Globus pallidus (tissue), 1 donor: ENCODE data around the gene PLS1.
A peak's percentile ranks its signal among the peaks of the same experiment; 100 is the strongest.

ENCODE experiments used
- DNase-seq: peaks from one replicate; pipeline ENCODE4 v3.0.0-alpha.2; 2015; ENCODE audit warnings: low spot score

The PLS1 gene

DNA sequence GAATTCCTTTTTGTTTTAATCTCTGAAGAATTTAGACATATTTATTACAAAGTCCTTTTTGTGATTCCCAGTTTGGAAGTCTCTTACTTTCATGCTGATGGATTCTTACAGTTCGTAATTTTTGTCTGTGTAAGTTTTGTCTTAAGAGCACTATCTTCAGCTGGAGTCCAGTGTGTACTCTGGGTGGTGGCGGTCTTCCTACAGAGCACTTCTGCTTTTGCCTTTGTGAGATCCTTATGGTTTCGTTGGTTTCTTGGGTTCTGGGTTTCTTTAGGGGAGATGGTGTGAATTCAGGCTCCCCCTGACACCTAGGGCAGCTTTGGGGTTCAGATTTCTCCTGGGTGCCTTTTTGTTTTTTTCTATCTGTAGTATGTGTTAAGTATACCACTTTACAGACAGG is 45.3 kb downstream of the PLS1 start:
- no peak for DNase-seq

DNA sequence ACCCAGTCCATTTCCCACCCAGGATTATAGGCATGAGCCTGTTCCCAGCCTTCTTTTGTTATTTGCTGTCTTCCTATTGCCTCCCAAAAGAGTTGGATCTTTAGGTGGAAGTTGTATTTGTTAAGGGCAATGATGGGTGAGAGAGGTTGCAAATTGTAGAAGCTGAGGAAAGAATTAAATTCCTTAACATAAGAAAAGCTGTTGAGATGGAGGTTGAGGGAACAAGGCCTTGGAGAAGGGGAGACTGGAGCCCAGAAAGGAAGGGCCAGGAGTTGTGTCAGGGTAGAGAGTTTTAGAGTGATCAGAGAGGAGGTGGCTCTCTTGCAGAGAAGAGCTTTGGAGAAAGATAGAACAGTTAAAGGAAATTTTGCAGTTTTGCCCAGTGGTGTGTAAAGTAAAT is 46.8 kb downstream of the PLS1 start:
- DNase-seq, result no peak

DNA sequence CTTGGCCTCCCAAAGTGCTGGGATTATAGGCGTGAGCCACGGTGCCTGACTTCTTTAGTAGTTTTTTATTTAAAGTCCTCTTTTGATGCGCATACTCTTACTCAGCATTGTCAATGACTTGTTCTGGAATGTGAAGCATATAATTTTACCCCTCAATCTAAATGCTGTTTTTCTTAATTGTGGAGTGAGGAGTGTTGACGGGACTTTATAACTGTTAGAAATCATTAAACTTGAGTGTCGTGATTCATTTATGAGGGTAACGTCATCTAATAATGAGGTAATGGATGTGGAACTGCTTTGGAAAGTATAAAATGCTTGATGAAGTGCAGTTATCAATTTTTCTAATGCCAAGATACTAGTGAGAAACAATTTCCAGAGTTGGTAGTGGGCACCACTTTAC is 48.3 kb downstream of the PLS1 start:
- no peak for DNase-seq

DNA sequence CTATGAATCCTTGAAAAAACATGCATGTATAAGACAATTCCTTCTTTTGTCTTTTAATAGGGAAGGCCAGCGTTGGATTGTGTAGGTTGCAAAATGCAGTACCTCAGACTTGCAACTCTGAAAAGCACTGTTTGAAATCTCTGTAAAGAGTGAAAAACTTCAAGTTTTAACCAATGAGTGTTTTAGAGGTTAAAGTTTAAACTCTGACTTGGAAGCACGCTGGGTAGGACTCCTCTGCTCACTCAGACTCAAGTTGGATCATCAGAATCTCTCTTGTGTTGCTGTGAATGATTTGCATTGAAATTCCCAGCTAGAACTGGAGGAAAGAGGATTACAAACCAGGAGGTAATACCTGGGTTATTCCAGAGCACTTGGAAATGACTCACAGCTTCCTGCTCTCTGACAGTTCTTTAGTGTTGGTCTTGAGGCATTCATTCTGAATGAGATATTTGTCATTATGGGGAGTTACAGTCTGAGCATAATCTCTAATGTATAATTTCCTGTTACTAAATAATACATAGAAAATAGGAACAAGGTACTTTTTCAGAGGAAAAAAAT is 49.1 kb downstream of the PLS1 start:
- no peak for DNase-seq

DNA sequence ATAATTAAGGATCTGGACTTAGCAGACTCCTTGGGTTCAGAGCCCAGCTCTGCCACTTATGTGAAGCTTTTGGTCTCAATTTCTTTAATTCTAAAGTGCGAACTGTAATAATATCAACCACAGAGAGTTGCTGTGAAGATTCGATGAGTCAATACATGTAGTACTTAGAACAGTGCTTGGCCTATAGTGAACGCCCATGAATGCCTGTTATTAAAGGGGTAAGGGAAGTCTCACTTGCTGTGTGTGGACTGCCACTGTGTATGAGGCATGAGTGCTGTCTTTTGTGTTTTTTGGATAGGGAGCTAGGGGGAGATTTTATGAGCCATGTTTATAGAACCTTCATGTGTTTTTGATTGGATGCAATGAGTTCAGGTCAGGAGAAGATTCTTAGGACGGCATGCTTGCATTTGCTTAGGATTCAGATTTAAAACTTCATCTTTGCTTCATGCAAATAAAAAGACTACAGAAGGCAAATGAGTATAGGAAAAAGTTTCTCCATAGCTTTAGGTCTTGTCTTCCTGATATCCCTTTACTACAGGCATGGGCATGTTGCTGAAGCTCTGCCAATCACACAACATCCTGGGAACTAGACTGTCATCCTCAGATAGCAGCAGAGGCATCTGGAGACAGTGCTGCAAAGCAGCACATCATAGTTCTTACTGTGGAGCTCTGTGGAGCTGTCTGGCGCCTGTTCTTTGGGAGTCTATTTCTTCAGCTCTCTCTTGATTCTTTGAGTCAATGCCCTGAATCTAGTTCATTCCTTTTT is 50.0 kb downstream of the PLS1 start:
- no peak for DNase-seq

DNA sequence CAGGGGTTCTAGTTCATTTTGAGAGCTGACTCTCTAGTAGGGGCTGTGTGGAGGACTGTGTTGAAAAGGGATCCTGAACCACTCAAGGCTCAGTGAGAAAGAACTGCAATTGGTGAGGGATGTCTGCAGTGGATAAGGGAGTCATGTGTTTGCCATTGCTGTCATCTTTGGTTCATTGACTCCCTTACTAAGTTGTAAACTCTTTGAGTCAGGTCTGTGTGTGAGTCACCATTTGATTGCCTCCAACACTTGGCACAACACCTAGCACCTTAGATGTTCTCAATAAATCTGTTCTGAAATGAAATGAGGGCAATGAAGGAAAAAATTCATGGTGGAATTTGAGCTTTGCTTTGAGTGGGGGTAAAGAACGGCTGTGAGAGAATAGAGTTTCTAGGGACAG is 51.7 kb downstream of the PLS1 start:
- DNase-seq, result no peak

DNA sequence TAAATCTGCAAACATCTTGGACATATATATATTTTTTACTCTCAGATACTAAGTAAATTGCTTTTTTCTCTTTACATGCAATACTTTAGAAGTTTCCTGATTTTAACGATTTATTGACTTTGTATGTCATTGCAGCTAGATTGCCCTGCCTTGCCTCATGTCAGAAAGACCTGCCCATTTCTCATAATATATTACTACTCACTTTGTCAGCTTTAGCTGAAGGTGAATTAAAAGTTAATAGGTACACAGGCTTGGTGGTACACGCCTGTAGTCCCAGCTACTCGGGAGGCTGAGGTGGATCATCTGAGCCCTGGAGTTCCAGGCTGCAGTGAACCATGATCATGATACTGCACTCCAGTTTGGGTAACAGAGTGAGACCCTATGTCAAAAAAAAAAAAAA is 52.8 kb downstream of the PLS1 start:
- DNase-seq, result no peak

DNA sequence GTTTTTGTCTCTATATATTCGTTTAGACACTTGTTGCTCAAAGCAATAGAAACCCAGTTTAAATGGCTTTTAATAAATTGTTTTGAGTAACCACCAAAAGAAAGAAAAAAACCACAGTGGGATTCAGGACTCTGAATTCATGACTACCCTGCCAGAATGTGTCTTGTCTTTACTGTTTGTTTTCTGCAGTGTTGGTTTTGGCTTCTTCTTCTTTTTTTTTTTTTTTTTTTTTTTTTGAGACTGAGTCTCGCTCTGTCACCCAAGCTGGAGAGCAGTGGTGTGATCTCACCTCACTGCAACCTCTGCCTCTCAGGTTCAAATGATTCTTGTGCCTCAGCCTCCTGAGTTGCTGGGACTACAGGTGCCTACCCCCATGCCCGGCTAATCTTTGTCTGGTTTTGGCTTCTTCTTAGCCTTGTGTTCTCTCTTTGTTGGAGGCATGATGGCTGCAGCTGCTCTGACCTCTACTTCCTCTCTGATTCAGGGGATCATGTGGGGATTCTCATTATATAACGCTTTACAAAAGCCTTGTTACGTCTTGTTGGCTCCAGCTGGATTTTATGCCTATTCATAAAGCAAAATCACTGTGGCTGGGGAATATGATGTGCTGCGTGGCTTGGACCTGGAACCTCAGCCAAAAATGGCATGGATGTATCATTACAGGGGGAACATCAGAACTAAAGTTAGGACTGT is 54.0 kb downstream of the PLS1 start:
- peak; percentile 5 for DNase-seq

DNA sequence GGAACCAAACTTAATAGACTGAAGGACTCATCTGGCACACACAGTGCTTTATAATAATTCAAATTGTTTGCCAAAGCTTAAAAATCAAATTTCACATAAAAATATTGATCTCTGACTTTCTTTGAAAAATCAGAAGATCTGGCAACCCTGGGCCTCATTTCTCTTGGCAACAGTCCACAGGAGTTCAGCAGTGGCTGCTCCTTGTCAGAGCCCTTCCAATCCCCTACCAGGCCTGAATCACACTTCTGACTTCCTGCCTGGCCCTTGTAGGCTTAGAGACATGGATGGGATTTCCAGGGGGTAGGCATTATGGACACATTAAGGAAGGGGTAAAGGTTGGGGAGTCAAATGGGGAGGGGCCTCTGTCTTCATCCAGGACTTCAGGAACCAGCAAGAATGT is 55.5 kb downstream of the PLS1 start:
- no peak for DNase-seq

DNA sequence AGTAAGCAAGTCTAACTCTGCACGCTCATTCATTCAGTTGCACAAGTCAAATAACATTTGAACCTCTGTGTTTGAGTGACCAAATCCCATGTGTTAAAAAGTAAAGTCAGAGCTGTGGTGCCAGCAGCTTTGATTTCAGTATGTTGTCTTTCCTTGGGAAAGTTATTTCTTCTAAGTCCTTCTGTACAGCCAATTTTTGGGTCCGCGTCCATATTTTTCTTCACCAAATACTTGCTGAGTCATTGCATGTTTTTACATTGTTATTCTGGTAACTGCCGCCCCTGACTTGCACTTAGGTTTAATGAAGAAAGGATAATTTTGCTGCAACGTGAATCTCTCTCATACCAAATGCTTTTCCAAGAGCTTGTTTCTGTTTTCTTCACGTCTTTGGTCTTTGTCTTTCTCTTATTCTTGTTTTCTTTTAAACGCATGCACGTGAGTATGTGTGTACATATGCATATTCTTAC is 56.7 kb downstream of the PLS1 start:
- no peak for DNase-seq

DNA sequence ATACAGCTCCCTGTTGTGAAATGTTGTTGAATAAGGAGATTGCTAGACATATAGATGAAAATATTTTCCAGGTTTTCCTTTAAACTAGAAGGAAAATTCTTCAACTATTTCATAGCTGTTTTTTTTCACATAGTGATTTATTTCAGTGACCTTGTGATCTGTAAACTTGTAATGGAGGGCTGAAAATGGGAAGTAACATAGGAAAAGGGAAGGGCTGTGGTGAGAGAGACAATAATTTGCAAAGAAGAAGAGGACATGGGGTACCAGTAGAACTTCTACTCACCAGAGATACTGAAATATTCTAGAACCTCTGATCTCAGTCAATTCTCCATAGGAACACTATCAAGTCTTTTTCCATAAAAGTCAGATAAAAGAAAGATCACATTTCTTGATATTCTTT is 60.4 kb downstream of the PLS1 start:
- peak; percentile 16 for DNase-seq

DNA sequence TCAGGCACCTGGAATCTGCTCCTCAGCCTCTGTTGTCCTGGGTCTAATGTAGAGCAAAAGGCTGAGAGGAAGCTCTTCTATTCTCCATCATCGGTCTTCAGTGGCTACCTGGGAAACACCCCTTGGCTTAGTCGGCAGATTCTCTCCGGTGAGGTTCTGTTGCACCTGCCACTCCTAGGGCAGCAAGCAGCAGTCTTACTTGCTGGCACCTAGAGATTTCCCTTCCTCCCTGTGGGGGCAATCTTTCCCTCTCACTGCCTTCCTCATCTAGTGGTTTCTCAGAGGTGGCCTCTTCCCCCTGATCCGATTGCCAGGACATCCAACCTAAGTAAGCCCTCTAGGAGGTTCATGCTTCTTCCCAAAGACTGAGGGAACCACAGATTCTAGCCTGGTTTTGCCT is 60.8 kb downstream of the PLS1 start:
- no peak for DNase-seq

DNA sequence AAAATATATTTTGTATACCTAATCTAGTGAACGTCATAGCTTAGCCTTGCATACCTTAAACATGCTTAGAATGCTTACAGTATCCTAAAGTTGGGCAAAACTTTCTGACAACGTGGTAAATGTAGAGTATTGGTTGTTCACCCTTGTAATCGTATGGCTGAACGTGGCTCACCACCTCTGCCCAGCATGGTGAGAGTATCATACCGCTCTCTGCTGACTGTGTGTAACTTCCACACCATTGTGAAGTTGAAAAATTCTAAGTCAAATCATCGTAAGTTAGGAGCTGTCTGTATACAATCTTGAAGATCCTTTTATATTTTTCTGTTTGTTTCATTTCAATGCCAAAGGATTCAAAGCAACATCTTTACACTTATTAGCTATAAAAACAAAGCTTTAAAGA is 64.2 kb downstream of the PLS1 start:
- no peak for DNase-seq

DNA sequence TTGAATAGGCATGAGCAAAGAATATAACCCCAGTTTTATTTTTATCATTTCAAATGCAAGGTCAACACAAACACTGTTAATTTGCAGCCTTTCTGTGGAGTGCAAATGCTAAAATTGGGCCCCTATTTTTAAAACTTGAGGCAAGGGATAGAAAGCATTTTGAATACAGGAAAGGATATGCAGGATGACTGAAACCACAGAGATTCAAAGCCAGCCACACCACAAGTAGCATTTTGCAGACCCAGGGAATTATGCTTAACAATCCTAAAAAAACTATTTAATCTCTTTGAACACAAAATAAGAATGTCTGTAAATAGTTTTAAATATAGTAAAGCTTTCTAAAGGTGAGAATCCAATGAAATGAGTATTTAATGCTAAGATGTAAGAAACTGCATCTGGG is 64.7 kb downstream of the PLS1 start:
- DNase-seq, result no peak

DNA sequence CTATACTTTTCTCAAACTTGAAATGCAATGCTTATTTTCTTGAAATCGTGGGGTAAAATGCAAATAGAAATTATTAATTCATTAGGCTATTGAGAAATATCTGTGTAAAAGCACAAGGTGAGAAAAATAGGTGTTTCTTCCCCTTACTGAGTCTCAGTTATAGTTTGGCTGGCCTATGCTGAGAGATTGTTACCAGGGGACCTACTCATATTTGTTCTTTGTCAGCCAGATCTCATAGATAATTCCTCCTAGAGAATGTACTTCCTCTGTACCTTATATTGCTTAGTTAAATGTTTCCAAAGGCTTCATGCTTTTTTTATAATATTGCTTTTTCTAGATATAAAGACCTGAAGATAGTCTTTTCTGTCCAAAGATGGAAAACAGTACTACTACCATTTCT is 67.7 kb downstream of the PLS1 start:
- DNase-seq, result no peak

DNA sequence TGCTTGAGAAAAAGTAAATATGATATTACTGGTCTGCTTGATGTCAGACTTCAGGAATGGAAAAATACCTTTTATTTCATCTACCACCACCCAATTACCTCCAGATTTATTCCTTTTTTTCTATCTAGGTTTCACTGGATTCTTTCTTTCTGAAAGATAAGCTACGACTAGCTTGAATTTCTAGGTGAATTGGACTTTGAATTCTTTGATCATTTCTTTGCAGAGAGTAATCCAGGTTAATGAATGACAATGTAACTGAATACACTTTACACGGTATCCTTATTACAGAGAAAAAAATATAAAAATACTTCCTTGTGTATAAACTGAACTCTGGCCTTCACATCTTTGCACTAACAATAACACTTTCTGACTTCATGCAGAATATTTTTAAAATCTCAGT is 68.1 kb downstream of the PLS1 start:
- no peak for DNase-seq

DNA sequence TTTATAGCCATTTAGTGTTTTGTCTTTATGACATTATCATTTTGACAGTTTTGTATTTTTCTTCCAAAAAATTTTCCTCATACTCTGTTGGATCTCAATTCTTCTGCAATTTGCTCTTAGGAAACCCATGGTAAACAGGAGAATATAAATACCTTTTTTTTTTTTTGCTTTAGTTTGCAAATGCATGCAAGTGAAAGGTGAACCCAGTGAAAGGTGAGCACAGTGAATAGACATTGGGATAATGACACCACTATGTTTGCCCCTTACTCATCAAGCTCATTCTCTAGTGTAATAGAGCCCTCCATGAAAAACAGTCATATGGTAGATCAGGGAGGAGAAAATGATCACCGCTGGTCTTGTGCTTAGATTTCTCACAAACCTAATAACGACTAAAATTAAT is 68.6 kb downstream of the PLS1 start:
- DNase-seq, result no peak

DNA sequence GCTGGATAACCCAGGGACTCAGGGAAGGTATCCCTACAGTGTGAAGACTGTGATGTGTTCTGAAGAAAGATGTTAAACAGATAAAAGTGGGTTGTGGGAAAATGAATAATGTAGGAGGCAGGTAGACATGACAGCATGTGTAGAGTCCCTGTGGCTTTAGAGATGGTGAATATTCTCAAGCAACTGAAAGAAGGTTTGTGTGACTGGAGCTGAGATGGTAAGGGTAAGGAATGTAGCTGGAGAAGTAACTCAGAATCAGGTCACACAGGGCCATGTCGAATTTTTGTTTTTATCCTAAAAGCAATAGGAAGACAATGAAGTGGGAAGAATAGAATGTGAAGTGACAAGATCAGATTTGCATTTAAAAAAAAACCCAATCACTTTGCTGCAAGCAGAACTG is 73.9 kb downstream of the PLS1 start:
- no peak for DNase-seq

DNA sequence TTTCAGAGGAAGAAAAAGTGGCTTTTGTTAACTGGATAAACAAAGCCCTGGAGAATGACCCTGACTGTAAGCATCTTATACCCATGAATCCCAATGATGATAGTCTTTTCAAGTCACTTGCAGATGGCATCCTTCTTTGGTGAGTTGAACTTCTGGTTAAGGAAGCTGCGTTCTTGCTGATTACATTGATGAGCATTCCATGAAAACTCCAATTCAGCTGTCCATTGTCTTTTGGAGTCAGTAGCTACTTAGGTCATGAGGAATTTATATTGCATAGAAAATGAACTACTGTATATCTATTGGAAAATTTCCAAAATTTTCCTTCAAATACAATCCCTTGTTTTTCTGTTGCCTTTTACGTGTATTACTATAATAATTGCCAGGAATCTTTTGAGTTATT is 80.0 kb downstream of the PLS1 start:
- DNase-seq, result no peak

DNA sequence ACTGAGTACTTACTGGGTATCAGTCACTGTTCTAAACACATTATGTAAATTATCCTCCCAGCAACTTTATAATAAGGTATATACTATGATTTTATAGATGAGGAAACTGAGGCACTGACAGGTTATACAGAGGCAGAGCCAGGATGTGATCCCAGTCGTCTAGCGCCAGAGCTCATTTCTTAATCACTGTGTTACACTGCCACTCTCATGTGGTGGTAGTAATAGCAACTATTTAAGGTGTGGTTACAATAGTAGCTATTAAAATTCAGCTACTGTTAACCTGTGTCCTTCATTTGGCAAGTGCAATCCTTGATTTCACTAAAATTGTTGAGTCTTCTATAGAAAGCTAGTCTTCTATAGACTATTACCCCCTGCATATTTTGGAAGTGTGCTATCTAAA is 84.5 kb downstream of the PLS1 start:
- no peak for DNase-seq

DNA sequence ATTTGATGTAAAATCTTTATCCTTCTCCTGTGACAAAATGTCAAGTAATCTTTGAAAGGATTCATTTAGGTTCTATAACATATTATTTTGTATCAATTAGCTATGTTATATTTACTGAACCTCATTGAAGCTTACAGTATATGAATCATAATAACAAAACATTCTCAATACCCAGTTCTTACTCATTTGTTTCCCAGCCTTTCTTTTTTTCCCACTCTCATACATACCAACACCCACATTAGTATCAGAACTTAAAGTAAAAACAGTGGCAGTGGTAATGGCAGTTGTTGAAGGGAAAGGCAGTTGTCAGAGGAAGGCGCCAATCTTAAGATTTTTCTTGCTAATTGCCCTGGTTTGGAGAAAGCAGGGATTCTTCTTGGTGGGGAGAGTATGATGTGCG is 94.4 kb downstream of the PLS1 start:
- DNase-seq, result no peak

DNA sequence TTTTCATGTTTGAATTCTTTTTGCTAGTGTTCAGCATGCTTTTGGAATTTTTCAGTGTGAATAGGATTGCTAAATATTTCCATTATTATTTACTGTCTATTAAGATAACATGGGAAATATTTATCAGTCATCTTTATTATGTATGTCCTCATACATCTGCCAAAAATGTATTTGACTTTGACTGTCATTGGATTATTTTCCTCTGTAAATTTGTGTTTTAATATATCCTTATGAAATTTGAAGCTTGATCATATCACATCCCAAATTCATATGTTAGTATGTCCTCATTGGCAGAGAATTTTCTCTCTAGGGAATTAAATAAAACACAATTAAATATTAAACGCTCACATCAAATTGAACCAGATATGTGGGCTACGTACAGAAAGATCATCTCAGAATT is 95.3 kb downstream of the PLS1 start:
- DNase-seq, result no peak

DNA sequence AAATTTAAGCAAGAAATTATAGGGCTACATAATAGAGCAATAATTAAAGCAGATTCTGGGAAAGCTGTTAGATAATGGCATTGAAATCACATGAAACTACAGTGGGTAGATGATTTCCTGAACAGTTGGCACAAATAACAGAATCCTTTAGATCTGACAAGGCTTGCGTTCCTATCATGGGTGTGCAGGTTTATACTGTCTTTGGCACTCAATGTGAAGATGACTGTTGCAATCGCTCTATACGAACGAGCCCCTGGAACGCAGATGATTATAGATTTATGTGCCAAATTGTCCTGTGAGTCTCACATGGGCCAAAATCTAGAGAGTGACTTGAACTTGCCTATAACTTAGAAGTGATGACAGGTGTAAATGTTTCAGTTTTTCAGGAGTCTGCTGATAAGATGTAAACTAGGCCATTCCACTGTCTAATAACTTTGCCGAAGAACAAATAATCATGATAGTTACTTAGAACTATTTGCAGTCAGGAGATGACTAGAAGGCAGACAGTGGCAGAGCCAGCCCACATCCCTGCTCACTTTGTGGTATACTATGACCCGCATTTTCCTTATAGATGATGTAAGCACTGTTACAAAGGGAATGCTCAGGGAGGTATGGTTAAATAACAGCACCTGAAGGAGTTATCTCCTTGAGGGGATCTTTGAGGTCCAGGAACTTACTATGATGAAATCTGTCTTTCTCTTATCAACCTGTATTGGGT is 97.1 kb downstream of the PLS1 start:
- DNase-seq, result no peak
